HCT116 (cell line): Measurements from ENCODE around the gene TBC1D2B. TPM values are rescaled to one million over a fixed set of nuclear protein-coding genes. Genes with fewer than 3 reads are reported as not detected.

Experiments
- ATAC-seq: fragments of 200-7000 bp; cut with Tn5 transposase; 2 replicates; pipeline ENCODE4 v1.9.1; 2020; ENCODE audit warnings: mild to moderate bottlenecking, moderate library complexity
- BruUV-seq: library from RNA; stranded (reverse); fragments of 400-500 nt; replicated peaks from 2 replicates; lab custom pipeline; 2021; lab: Mats Ljungman, UMichigan
- CTCF ChIA-PET: fragments of 300-600 bp; sonication (Branson Sonifier 250); formaldehyde crosslinking; loops from one replicate; lab custom pipeline; 2021; ENCODE audit warnings: antibody characterized with exemption; lab: Charles Lee
- POLR2A ChIA-PET: fragments of 300-600, 350-600 bp; sonication (Branson Sonifier 250); formaldehyde crosslinking; loops from one replicate; lab custom pipeline; 2021; ENCODE audit warnings: antibody characterized with exemption; lab: Charles Lee
- RAD21 ChIA-PET, 2 experiments: fragments of 300-600 bp; sonication (Branson Sonifier 250); formaldehyde crosslinking; loops; one replicate each; lab custom pipeline; 2023; ENCODE audit warnings: low total read pairs in 2 of 2; ENCODE audit not compliant: uncharacterized antibody in 2 of 2, unreplicated experiment in 2 of 2, low non-redundant PET in 1 of 2; lab: Charles Lee
- DNase-seq: peaks from one replicate; pipeline ENCODE4 v3.0.0-alpha.2; 2010; ENCODE audit warnings: low read depth, low spot score
- H2AFZ ChIP-seq: fragments of 200-600 bp; shearing (Covaris generic), sonication (generic); 2 replicates; pipeline ENCODE4 v1.6.1; 2017; ENCODE audit warnings: low read depth, mixed run types, mixed read lengths, antibody characterized with exemption, low read length; ENCODE audit not compliant: poor library complexity, severe bottlenecking
- H3K27ac ChIP-seq: 2 replicates; pipeline ENCODE4 v1.5.1; 2012; ENCODE audit warnings: low read depth, low read length
- H3K27me3 ChIP-seq: fragments of 200-600 bp; sonication (generic); 2 replicates; pipeline ENCODE4 v1.6.1; 2016; ENCODE audit warnings: mixed run types, low read length, mixed read lengths; ENCODE audit not compliant: insufficient read depth
- H3K36me3 ChIP-seq, 2 experiments: fragments of 200-500 bp in 1 of 2; fragments of 200-600 bp in 1 of 2; sonication (Bioruptor generic) in 1 of 2; sonication (generic) in 1 of 2; 2 replicates each; pipeline versions ENCODE4 v1.5.1 to v1.6.1; 2014 to 2016; ENCODE audit warnings: low read length in 2 of 2, inconsistent platforms in 1 of 2, mixed read lengths in 1 of 2, mixed run types in 1 of 2; ENCODE audit not compliant: insufficient read depth in 2 of 2, control insufficient read depth in 1 of 2
- H3K4me1 ChIP-seq, 2 experiments: fragments of 200-600 bp in 1 of 2; sonication (generic) in 1 of 2; 2 replicates each; pipeline versions ENCODE4 v1.5.1 to v1.6.1; 2012 to 2017; ENCODE audit warnings: low read length in 2 of 2, inconsistent platforms in 1 of 2, mild to moderate bottlenecking in 1 of 2, mixed read lengths in 1 of 2, mixed run types in 1 of 2, moderate library complexity in 1 of 2; ENCODE audit not compliant: insufficient read depth in 2 of 2, control insufficient read depth in 1 of 2
- H3K4me2 ChIP-seq: fragments of 200-600 bp; sonication (generic); 2 replicates; pipeline ENCODE4 v1.6.1; 2017; ENCODE audit warnings: mixed run types, low read length, mixed read lengths
- H3K4me3 ChIP-seq, 2 experiments: fragments of 200-600 bp in 1 of 2; sonication (generic) in 1 of 2; replicated peaks in 1 of 2; 2 replicates each; pipeline ENCODE4 v1.5.1; 2011 to 2016; ENCODE audit warnings: low read length in 2 of 2, control low read depth in 1 of 2, low read depth in 1 of 2, mild to moderate bottlenecking in 1 of 2, mixed read lengths in 1 of 2, mixed run types in 1 of 2
- H3K79me2 ChIP-seq: fragments of 200-600 bp; sonication (generic); 2 replicates; pipeline ENCODE4 v1.6.1; 2017; ENCODE audit warnings: mild to moderate bottlenecking, mixed run types, low read length, moderate library complexity, mixed read lengths; ENCODE audit not compliant: insufficient read depth
- H3K9ac ChIP-seq: fragments of 200-600 bp; sonication (generic); 2 replicates; pipeline ENCODE4 v1.6.1; 2016; ENCODE audit warnings: low read length, mixed read lengths
- H3K9me2 ChIP-seq: fragments of 200-600 bp; sonication (generic), shearing (Covaris generic); 2 replicates; pipeline ENCODE4 v1.6.1; 2017; ENCODE audit warnings: mixed run types, mild to moderate bottlenecking, moderate library complexity; ENCODE audit not compliant: insufficient read depth
- H3K9me3 ChIP-seq, 2 experiments: fragments of 200-500 bp in 1 of 2; fragments of 200-600 bp in 1 of 2; sonication (Bioruptor generic) in 1 of 2; sonication (generic) in 1 of 2; 2 replicates each; pipeline ENCODE4 v1.6.1; 2014 to 2017; ENCODE audit warnings: low read length in 2 of 2, mixed read lengths in 2 of 2, inconsistent platforms in 1 of 2, low read depth in 1 of 2, mild to moderate bottlenecking in 1 of 2, mixed run types in 1 of 2, moderate library complexity in 1 of 2; ENCODE audit not compliant: control insufficient read depth in 1 of 2, insufficient read depth in 1 of 2
- H4K20me1 ChIP-seq: fragments of 200-600 bp; sonication (generic), shearing (Covaris generic); 2 replicates; pipeline ENCODE4 v1.6.1; 2017; ENCODE audit warnings: mixed run types, mild to moderate bottlenecking, moderate library complexity; ENCODE audit not compliant: insufficient read depth
- CTCF ChIP-seq, 3 experiments: fragments of 200-600 bp in 1 of 3; sonication (generic) in 1 of 3; IDR thresholded peaks in 2 of 3; conservative IDR thresholded peaks in 1 of 3; 2 replicates each; pipeline ENCODE4 v1.5.1; 2012 to 2017; ENCODE audit warnings: low read depth in 2 of 3, low read length in 2 of 3, antibody characterized with exemption in 1 of 3, borderline replicate concordance in 1 of 3, control low read depth in 1 of 3, mild to moderate bottlenecking in 1 of 3, mixed read lengths in 1 of 3, mixed run types in 1 of 3, moderate library complexity in 1 of 3; ENCODE audit not compliant: insufficient read depth in 1 of 3
- EGR1 ChIP-seq: IDR thresholded peaks from 2 replicates; pipeline ENCODE4 v1.6.1; 2012; ENCODE audit warnings: low read depth
- EZH2 ChIP-seq: fragments of 200-600 bp; sonication (generic); IDR thresholded peaks from 2 replicates; pipeline ENCODE4 v1.6.1; 2017; ENCODE audit warnings: antibody characterized with exemption, mixed run types
- EZH2phosphoT487 ChIP-seq: fragments of 200-600 bp; IDR thresholded peaks from 2 replicates; pipeline ENCODE4 v1.6.1; 2018; ENCODE audit warnings: antibody characterized with exemption, borderline replicate concordance
- FOSL1 ChIP-seq: IDR thresholded peaks from 2 replicates; pipeline ENCODE4 v1.6.1; 2012; ENCODE audit warnings: low read depth
- JUND ChIP-seq: IDR thresholded peaks from 2 replicates; pipeline ENCODE4 v1.6.1; 2012
- POLR2A ChIP-seq: IDR thresholded peaks from 2 replicates; pipeline ENCODE4 v1.7.0; 2011; ENCODE audit warnings: borderline replicate concordance; ENCODE audit not compliant: insufficient read depth, insufficient read length; ENCODE audit errors: extremely low read depth
- RAD21 ChIP-seq: IDR thresholded peaks from 2 replicates; pipeline ENCODE4 v1.6.1; 2012; ENCODE audit warnings: low read depth, mild to moderate bottlenecking
- SP1 ChIP-seq: IDR thresholded peaks from 2 replicates; pipeline ENCODE4 v1.6.1; 2012; ENCODE audit warnings: low read depth
- TCF7L2 ChIP-seq: IDR thresholded peaks from 2 replicates; pipeline ENCODE4 v1.7.0; 2011; ENCODE audit warnings: borderline replicate concordance, inconsistent platforms; ENCODE audit not compliant: insufficient read depth, insufficient read length; ENCODE audit errors: extremely low read depth
- YY1 ChIP-seq: IDR thresholded peaks from 2 replicates; pipeline ENCODE4 v1.6.1; 2011; ENCODE audit warnings: low read length, low read depth, moderate library complexity, mild to moderate bottlenecking; ENCODE audit not compliant: insufficient replicate concordance; ENCODE audit errors: extremely low read depth
- ZBTB33 ChIP-seq: IDR thresholded peaks from 2 replicates; pipeline ENCODE4 v1.6.1; 2011; ENCODE audit warnings: mild to moderate bottlenecking, low read length, moderate library complexity; ENCODE audit not compliant: insufficient replicate concordance; ENCODE audit errors: extremely low read depth
- ZFX ChIP-seq: fragments of 450-650 bp; IDR thresholded peaks from 2 replicates; pipeline ENCODE4 v1.6.1; 2017
- ZNF274 ChIP-seq: fragments of 200-500 bp; sonication (Bioruptor generic); IDR thresholded peaks from 2 replicates; pipeline ENCODE4 v1.6.1; 2014; ENCODE audit warnings: mild to moderate bottlenecking, low read depth, low read length, inconsistent platforms
- intact Hi-C: fragments of 100-400 bp; cut with micrococcal nuclease; formaldehyde crosslinking; loops from 2 replicates; pipeline ENCODE4 v1.10.0; 2022
- total RNA-seq: library from RNA; stranded (reverse); gene quantifications from one replicate; pipeline ENCODE4 v1.2.1, GENCODE V29; 2021; ENCODE audit not compliant: unreplicated experiment
- TF ChIP-seq, protein P1 (sequence below): IDR thresholded peaks from 2 replicates; pipeline ENCODE4 v1.6.1; 2012
- TF ChIP-seq, protein P2 (sequence below): IDR thresholded peaks from 2 replicates; pipeline ENCODE4 v1.6.1; 2012; ENCODE audit warnings: low read depth

Gene TBC1D2B
- total RNA-seq, 1 experiment from 2014 or later, result 16.6 TPM

DNA sequence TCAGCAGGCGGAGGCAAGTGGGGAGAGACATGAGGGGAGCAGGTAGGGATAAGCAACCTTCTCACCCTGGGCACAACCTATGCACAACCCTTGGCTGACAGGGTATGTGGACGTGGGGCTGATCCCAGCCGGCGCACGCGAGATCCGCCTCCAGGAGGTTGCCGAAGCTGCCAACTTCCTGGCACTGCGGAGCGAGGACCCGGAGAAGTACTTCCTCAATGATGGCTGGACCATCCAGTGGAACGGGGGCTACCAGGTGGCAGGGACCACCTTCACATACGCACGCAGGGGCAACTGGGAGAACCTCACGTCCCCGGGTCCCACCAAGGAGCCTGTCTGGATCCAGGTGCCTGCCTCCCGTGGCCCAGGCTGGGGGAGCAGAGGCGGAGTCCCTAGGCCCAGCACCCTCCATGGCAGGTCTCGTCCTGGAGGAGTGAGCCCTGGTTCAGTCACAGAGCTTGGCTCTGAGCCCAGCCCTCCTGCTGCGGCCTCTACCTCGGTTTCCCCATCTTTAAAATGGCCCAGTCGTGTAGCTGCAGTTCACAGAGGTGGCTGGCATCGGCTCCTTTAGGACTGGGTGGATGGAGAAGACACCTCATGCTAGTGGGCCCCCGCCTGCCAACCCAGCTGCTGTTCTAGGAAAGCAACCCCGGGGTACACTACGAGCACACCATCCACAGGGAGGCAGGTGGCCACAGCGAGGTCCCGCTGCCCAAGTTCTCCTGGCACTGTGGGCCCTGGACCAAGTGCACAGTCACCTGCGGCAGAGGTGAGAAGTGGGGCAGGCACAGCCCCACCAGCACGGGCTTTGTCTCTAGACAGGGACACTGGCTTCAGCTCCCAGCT lies 96.0 kb downstream of the TBC1D2B start:
- ChIA-PET CTCF (interaction anchor here (0.6 kb wide), 1 partner anchor 12 kb away, joined by 3 read pairs; no protein-coding TSS in a partner anchor), RAD21 (no interaction called here)
- Histone ChIP-seq H3K4me1 (no peaks in the 10 kb centered on the region), H3K79me2 (no peaks in the 10 kb centered on the region), H3K36me3 (no peaks in the 10 kb centered on the region), H2AFZ (no peak overlapping the region), H3K9me3 (no peaks in the 10 kb centered on the region), H3K27me3 (no peaks in the 10 kb centered on the region), H3K4me3 (no peak overlapping the region), H3K9ac (no peak overlapping the region), H3K27ac (no peak overlapping the region)
- intact Hi-C loops, result no loop called here
- no peak for DNase-seq
- BruUV-seq, result no TSS peak
- TF ChIP-seq ZFX (no peak), EGR1 (no peak), YY1 (no peak), EZH2phosphoT487 (no peak), CTCF (IDR thresholded peaks at IDR 0.05 in 2 of 3, conservative IDR thresholded peaks at IDR 0.05 in 1 of 3; ENCODE audit: borderline replicate concordance in 1 of 3, insufficient read depth in 1 of 3, low read depth in 2 of 3, low read length in 2 of 3) (no peak), ZBTB33 (no peak), EZH2 (no peak), JUND (no peak), SP1 (no peak), FOSL1 (no peak), TCF7L2 (no peak), POLR2A (no peak), RAD21 (no peak), ZNF274 (no peak)
- TF ChIP-seq, protein P1, sequence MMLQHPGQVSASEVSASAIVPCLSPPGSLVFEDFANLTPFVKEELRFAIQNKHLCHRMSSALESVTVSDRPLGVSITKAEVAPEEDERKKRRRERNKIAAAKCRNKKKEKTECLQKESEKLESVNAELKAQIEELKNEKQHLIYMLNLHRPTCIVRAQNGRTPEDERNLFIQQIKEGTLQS, result no peak
- TF ChIP-seq, protein P2, sequence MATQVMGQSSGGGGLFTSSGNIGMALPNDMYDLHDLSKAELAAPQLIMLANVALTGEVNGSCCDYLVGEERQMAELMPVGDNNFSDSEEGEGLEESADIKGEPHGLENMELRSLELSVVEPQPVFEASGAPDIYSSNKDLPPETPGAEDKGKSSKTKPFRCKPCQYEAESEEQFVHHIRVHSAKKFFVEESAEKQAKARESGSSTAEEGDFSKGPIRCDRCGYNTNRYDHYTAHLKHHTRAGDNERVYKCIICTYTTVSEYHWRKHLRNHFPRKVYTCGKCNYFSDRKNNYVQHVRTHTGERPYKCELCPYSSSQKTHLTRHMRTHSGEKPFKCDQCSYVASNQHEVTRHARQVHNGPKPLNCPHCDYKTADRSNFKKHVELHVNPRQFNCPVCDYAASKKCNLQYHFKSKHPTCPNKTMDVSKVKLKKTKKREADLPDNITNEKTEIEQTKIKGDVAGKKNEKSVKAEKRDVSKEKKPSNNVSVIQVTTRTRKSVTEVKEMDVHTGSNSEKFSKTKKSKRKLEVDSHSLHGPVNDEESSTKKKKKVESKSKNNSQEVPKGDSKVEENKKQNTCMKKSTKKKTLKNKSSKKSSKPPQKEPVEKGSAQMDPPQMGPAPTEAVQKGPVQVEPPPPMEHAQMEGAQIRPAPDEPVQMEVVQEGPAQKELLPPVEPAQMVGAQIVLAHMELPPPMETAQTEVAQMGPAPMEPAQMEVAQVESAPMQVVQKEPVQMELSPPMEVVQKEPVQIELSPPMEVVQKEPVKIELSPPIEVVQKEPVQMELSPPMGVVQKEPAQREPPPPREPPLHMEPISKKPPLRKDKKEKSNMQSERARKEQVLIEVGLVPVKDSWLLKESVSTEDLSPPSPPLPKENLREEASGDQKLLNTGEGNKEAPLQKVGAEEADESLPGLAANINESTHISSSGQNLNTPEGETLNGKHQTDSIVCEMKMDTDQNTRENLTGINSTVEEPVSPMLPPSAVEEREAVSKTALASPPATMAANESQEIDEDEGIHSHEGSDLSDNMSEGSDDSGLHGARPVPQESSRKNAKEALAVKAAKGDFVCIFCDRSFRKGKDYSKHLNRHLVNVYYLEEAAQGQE, result no peak
- TF ChIP-seq, all 23 proteins: peak for 0
- H3K9me2 ChIP-seq, result no peaks in the 10 kb centered on the region
- POLR2A ChIA-PET, result interaction anchor here (0.6 kb wide), 1 partner anchor 29 kb away, joined by 3 read pairs; no protein-coding TSS in a partner anchor
- no peaks in the 10 kb centered on the region for H4K20me1 ChIP-seq
- ATAC-seq, result no peak
- H3K4me2 ChIP-seq, result no peak overlapping the region
